ENCODE data around the gene SCFD2.

Gene SCFD2

GRCh38 chr4:52867163-52867562 lies 498.7 kb downstream of the SCFD2 start:
- no peak for DNase-seq

GRCh38 chr4:52866734-52867133 lies 499.1 kb downstream of the SCFD2 start:
- no peak for DNase-seq

GRCh38 chr4:52865300-52865699 lies 500.6 kb downstream of the SCFD2 start:
- no peak for DNase-seq

GRCh38 chr4:52864793-52865192 lies 501.1 kb downstream of the SCFD2 start:
- DNase-seq: no peak

- no peak for DNase-seq
Observed at GRCh38 chr4:52863324-52863723, 502.5 kb downstream of the SCFD2 start.

- no peak for DNase-seq
Observed at GRCh38 chr4:52862639-52863161, 503.2 kb downstream of the SCFD2 start.

GRCh38 chr4:52861879-52862616 lies 503.8 kb downstream of the SCFD2 start, which contains the start of gene RASL11B:
Gene RASL11B (plus strand): TSS chr4:52862317. CDS start chr4:52862508, 191 bp downstream.
- peak; percentile 75 to 87 for DNase-seq

- no peak for DNase-seq
Observed at GRCh38 chr4:52861171-52861823, 504.6 kb downstream of the SCFD2 start.

GRCh38 chr4:52860361-52860760 lies 505.5 kb downstream of the SCFD2 start:
- no peak for DNase-seq

GRCh38 chr4:52856801-52857200 lies 509.1 kb downstream of the SCFD2 start:
- no peak for DNase-seq

GRCh38 chr4:52853351-52853750 lies 512.5 kb downstream of the SCFD2 start:
- no peak for DNase-seq

- no peak for DNase-seq
Observed at GRCh38 chr4:52852711-52853110, 513.1 kb downstream of the SCFD2 start.

GRCh38 chr4:52852041-52852440 lies 513.8 kb downstream of the SCFD2 start:
- DNase-seq: no peak

- DNase-seq: no peak
Observed at GRCh38 chr4:52850406-52851124, 515.3 kb downstream of the SCFD2 start.

- DNase-seq: no peak
Observed at GRCh38 chr4:52848254-52848653, 517.6 kb downstream of the SCFD2 start.

GRCh38 chr4:52846502-52846901 lies 519.4 kb downstream of the SCFD2 start:
- DNase-seq: no peak

- DNase-seq: no peak
Observed at GRCh38 chr4:52844596-52844995, 521.3 kb downstream of the SCFD2 start.

- peak; percentile 13 to 39 for DNase-seq
Observed at GRCh38 chr4:52843958-52844357, 521.9 kb downstream of the SCFD2 start.

- no peak for DNase-seq
Observed at GRCh38 chr4:52843351-52843750, 522.5 kb downstream of the SCFD2 start.

GRCh38 chr4:52842792-52843191 lies 523.1 kb downstream of the SCFD2 start:
- no peak for DNase-seq

GRCh38 chr4:52841682-52842456 lies 524.0 kb downstream of the SCFD2 start:
- no peak for DNase-seq

- no peak for DNase-seq
Observed at GRCh38 chr4:52840531-52841370, 525.1 kb downstream of the SCFD2 start.

Data from CD4-positive, alpha-beta T cell treated with Interferon alpha-2 for 1 hour (primary cell).